GM10266 (cell line): ENCODE results near the gene CSNK1D.

Experiments
- DNase-seq: peaks from one replicate; pipeline ENCODE4 v3.0.0; 2012; ENCODE audit errors: extremely low spot score
- CTCF ChIP-seq: IDR thresholded peaks from 2 replicates; pipeline ENCODE4 v1.5.1; 2012; ENCODE audit warnings: mild to moderate bottlenecking, low read depth; ENCODE audit not compliant: control insufficient read depth, insufficient read depth; ENCODE audit errors: missing control alignments

Gene CSNK1D

DNA sequence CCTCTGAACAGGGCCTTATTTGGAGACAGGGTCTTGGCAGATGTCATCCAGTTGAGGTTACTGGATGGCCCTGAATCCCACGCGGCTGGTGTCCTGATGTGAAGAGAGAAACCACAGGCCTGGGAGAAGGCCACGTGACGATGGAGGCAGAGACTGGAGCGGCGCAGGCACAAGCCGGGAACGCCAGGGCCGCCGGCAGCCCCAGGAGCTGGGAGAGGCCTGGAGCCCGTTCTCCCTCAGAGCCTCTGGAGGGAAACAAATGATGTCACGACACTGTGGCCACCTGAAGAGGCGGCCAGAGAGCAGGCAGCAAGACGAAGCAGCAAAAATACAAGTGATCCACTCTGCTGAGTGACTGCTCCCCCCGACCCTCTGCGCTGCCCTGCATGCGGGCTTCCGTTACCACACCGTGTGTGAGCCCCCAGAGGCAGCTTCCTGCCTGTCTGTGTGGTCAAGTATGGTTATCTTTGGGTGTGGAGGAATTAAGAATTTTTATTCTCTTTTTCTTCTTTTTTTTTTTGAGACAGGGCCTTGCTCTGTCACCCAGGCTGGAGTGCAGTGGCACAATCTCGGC lies 32.3 kb upstream of the CSNK1D start:
- TF ChIP-seq CTCF: no peak
- no peak for DNase-seq

GRCh38 chr17:82304826-82305726 lies 31.6 kb upstream of the CSNK1D start:
- DNase-seq: no peak
- no peak for TF ChIP-seq CTCF

GRCh38 chr17:82303944-82304808 lies 30.7 kb upstream of the CSNK1D start:
- DNase-seq: no peak
- TF ChIP-seq CTCF: no peak

- no peak for DNase-seq
- no peak for TF ChIP-seq CTCF
Measured at GRCh38 chr17:82302991-82303943, 29.8 kb upstream of the CSNK1D start.

- DNase-seq: no peak
- no peak for TF ChIP-seq CTCF
Measured at GRCh38 chr17:82302568-82302963, 29.1 kb upstream of the CSNK1D start.

- peak; percentile 80 for DNase-seq
- TF ChIP-seq CTCF: no peak
Measured at GRCh38 chr17:82301916-82302567, 28.5 kb upstream of the CSNK1D start.
